ENCODE measurements around the gene TBC1D8.

The TBC1D8 gene

GRCh38 chr2:101151146-101151858, at the start of gene TBC1D8:
TBC1D8 (minus strand) TSS chr2:101151382; CDS start chr2:101151253, 129 bp downstream.
- peak within 1 kb of the TSS; percentile 67 for H3K27ac ChIP-seq
- no peak for TF ChIP-seq CTCF (IDR thresholded peaks at IDR 0.05)
- TF ChIP-seq ZFX (IDR thresholded peaks at IDR 0.05; ENCODE audit: borderline replicate concordance) = no peak

GRCh38 chr2:101200676-101201075, 49.5 kb upstream of the TBC1D8 start:
- TF ChIP-seq ZFX (IDR thresholded peaks at IDR 0.05; ENCODE audit: borderline replicate concordance) (no peak), CTCF (IDR thresholded peaks at IDR 0.05) (no peak)
- H3K27ac ChIP-seq = no peak overlapping the region

GRCh38 chr2:101199251-101199791, 48.1 kb upstream of the TBC1D8 start:
- TF ChIP-seq ZFX (IDR thresholded peaks at IDR 0.05; ENCODE audit: borderline replicate concordance) = no peak
- TF ChIP-seq CTCF (IDR thresholded peaks at IDR 0.05) = no peak
- no peak overlapping the region for H3K27ac ChIP-seq

- no peak for TF ChIP-seq CTCF (IDR thresholded peaks at IDR 0.05)
- no peak for TF ChIP-seq ZFX (IDR thresholded peaks at IDR 0.05; ENCODE audit: borderline replicate concordance)
- no peak overlapping the region for H3K27ac ChIP-seq
Measured at GRCh38 chr2:101197814-101198213, 46.6 kb upstream of the TBC1D8 start.

- no peak overlapping the region for H3K27ac ChIP-seq
- TF ChIP-seq CTCF (IDR thresholded peaks at IDR 0.05) (no peak), ZFX (IDR thresholded peaks at IDR 0.05; ENCODE audit: borderline replicate concordance) (no peak)
Measured at GRCh38 chr2:101197215-101197745, 46.1 kb upstream of the TBC1D8 start.

GRCh38 chr2:101195871-101196661, 44.9 kb upstream of the TBC1D8 start:
- no peak for TF ChIP-seq ZFX (IDR thresholded peaks at IDR 0.05; ENCODE audit: borderline replicate concordance)
- TF ChIP-seq CTCF (IDR thresholded peaks at IDR 0.05) = peak; percentile 25; the same call in 1 of the 2 replicates
- H3K27ac ChIP-seq = no peak overlapping the region
